ENCODE data around the gene UFD1. TPM values are rescaled to one million over a fixed set of nuclear protein-coding genes. Genes with fewer than 3 reads are reported as not detected.

UFD1 gene
- total RNA-seq, 1 experiment from 2014 or later, result 74.4 TPM

DNA sequence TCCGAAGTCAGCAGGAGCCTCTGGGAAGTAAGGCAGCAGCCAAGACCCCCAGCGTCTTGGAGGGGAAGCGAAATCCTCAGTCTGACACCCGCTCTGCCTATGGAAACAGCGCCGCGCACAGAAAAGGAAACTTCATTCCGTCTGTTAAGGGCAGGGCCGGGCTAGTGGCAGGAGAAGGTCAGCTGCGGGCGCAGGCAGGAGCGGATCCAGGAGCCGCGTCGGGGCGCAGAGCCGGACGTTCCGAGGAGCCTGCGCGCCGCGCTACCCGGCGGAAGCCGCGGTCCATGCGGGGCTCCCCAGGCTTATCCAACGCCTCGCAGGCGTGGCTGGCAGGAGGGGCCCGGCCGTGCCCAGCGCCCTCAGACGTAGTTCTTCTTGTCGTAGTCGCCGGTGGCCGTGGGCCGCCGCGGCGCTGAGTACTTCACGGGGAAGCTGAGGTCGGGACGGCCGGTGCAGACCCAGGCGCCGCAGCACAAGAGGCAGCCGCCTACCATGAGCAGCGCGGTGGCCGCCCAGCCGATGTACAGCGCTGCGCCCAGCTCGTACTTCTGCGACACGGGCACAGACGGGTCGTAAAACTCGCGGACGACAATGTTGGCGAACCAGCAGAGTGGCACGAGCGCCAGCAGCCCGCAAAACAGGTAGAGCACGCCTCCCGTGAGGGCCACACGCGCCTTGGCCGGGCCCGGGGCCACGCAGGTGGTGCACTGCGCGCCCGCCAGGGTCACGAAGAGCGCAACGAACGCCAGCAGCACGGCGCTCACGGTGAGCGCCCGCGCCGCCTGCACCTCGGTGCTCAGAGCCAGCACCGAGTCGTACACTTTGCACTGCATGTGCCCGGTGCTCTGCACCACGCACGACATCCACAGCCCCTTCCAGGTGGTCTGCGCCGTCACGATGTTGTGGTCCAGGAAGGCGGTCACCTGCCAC, 44.5 kb upstream of the UFD1 start:
- Histone ChIP-seq H2AFZ (ENCODE audit: low read length) (no peak overlapping the region), H3K4ac (ENCODE audit: low read depth, low read length) (no peak overlapping the region), H3K79me2 (ENCODE audit: insufficient read depth, low read length) (no peaks in the 10 kb centered on the region), H3K4me2 (ENCODE audit: insufficient read depth, insufficient read length, low read length) (peak overlapping the region; percentile 55), H2BK120ac (ENCODE audit: low read depth, low read length, poor library complexity, severe bottlenecking) (no peak overlapping the region), H2BK12ac (ENCODE audit: insufficient read length, low read depth, low read length) (no peak overlapping the region), H3K4me1 (ENCODE audit: insufficient read depth, low read length) (no peaks in the 10 kb centered on the region), H3K9me3 (ENCODE audit: control insufficient read depth, low read depth, low read length) (no peaks in the 10 kb centered on the region), H3K23me2 (ENCODE audit: insufficient read length, low read depth, low read length, poor library complexity, severe bottlenecking) (peaks cover 14% of the 10 kb centered on the region), H3K56ac (ENCODE audit: insufficient read length, low read depth, low read length) (no peak overlapping the region), H3K27ac (ENCODE audit: insufficient read length, low read depth, low read length) (no peak overlapping the region), H4K5ac (ENCODE audit: insufficient read length, low read depth, low read length) (no peak overlapping the region), H3K27me3 (ENCODE audit: insufficient read depth, low read length) (peaks cover 4% of the 10 kb centered on the region; the same call in 1 of the 2 replicates), H4K8ac (replicated peaks; ENCODE audit: insufficient read length, low read depth, low read length) (no peak overlapping the region), H3K23ac (ENCODE audit: insufficient read length, low read depth, low read length) (no peak overlapping the region), H3K79me1 (ENCODE audit: insufficient read depth, low read depth, low read length, poor library complexity, severe bottlenecking) (no peaks in the 10 kb centered on the region), H2BK5ac (ENCODE audit: insufficient read length, low read length) (no peak overlapping the region), H4K91ac (ENCODE audit: insufficient read length, low read depth, low read length) (no peak overlapping the region), H3T11ph (ENCODE audit: low read length) (no peak overlapping the region), H3K14ac (ENCODE audit: insufficient read depth, low read length) (no peak overlapping the region; the same call in 1 of the 2 replicates), H4K20me1 (ENCODE audit: control insufficient read depth, insufficient read depth, insufficient read length) (no peaks in the 10 kb centered on the region), H3K18ac (ENCODE audit: insufficient read length, low read depth, low read length) (no peak overlapping the region), H2AK5ac (ENCODE audit: insufficient read length, low read length) (no peak overlapping the region), H2BK20ac (ENCODE audit: low read depth, low read length, poor library complexity, severe bottlenecking) (no peak overlapping the region), H2BK15ac (ENCODE audit: low read depth, low read length) (no peak overlapping the region), H3K9ac (ENCODE audit: extremely low read depth, insufficient read length, low read length) (no peak overlapping the region)
- peak; percentile 69 for DNase-seq
- Mint-ChIP-seq H3K4me1 (peaks cover 8 to 13% of the 10 kb centered on the region in 2 experiments; a peak in 3 of 4 replicates), H3K9me3 (no peaks in the 10 kb centered on the region), H3K4me3 (peak overlapping the region; percentile 67 to 82), H3K27me3 (ENCODE audit: low read depth) (peaks cover 70% of the 10 kb centered on the region), H3K36me3 (ENCODE audit: insufficient read depth in 1 of 3, low read depth in 3 of 3) (peaks cover 0 to 15% (median 8%) of the 10 kb centered on the region in 3 experiments; a peak in 3 of 7 replicates), H3K27ac (no peak overlapping the region)
- WGBS (ENCODE audit: extremely low coverage, insufficient read length, low lambda C conversion rate), result no CpG with 5 or more reads among the region's 99 CpGs
- peak; percentile 38; the same call in 2 of the 3 replicates for TF ChIP-seq CTCF (conservative IDR thresholded peaks at IDR 0.05)

Data from H9 (cell line).